ENCODE data around the gene SUFU. TPM values are rescaled to one million over a fixed set of nuclear protein-coding genes. Genes with fewer than 3 reads are reported as not detected.

The SUFU gene
- total RNA-seq, 3 donors from 2014 or later (not counting 1 experiment from before 2014, with no cell fraction given) = 8.2 to 13.0 (median 11.5) TPM

GRCh38 chr10:102668326-102669107 is 164.7 kb downstream of the SUFU start:
- Histone ChIP-seq H3K36me3 (ENCODE audit: control insufficient read depth, insufficient read depth, low read length) (no peaks in the 10 kb centered on the region), H3K27ac (ENCODE audit: low read length) (no peak overlapping the region), H3K4me3 (ENCODE audit: low read length) (no peak overlapping the region), H3K4me1 (ENCODE audit: control insufficient read depth, insufficient read depth, low read length) (peaks cover 12% of the 10 kb centered on the region), H3K9me3 (ENCODE audit: control insufficient read depth, insufficient read depth, low read length) (no peaks in the 10 kb centered on the region), H3K27me3 (ENCODE audit: control insufficient read depth, insufficient read depth, low read length) (no peaks in the 10 kb centered on the region)
- H3K27ac Mint-ChIP-seq = peak overlapping the region in 1 of 2 donors; percentile 22
- no peak for ATAC-seq
- intact Hi-C loops (cut with micrococcal nuclease) = no loop called here
- H3K4me3 Mint-ChIP-seq = no peak overlapping the region
- no peaks in the 10 kb centered on the region for H3K9me3 Mint-ChIP-seq
- H3K36me3 Mint-ChIP-seq = no peaks in the 10 kb centered on the region
- WGBS (ENCODE audit: insufficient coverage) = 91% methylated on average over 9 of the region's 10 CpGs
- TF ChIP-seq, protein P1, sequence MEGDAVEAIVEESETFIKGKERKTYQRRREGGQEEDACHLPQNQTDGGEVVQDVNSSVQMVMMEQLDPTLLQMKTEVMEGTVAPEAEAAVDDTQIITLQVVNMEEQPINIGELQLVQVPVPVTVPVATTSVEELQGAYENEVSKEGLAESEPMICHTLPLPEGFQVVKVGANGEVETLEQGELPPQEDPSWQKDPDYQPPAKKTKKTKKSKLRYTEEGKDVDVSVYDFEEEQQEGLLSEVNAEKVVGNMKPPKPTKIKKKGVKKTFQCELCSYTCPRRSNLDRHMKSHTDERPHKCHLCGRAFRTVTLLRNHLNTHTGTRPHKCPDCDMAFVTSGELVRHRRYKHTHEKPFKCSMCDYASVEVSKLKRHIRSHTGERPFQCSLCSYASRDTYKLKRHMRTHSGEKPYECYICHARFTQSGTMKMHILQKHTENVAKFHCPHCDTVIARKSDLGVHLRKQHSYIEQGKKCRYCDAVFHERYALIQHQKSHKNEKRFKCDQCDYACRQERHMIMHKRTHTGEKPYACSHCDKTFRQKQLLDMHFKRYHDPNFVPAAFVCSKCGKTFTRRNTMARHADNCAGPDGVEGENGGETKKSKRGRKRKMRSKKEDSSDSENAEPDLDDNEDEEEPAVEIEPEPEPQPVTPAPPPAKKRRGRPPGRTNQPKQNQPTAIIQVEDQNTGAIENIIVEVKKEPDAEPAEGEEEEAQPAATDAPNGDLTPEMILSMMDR (IDR thresholded peaks at IDR 0.05) = no peak
- DNase-seq = peak in 1 of 2 donors; percentile 31
- peaks cover 2 to 15% of the 10 kb centered on the region in 2 donors for H3K4me1 Mint-ChIP-seq
- no peaks in the 10 kb centered on the region for H3K27me3 Mint-ChIP-seq (ENCODE audit: low read depth in 2 of 2)

DNA sequence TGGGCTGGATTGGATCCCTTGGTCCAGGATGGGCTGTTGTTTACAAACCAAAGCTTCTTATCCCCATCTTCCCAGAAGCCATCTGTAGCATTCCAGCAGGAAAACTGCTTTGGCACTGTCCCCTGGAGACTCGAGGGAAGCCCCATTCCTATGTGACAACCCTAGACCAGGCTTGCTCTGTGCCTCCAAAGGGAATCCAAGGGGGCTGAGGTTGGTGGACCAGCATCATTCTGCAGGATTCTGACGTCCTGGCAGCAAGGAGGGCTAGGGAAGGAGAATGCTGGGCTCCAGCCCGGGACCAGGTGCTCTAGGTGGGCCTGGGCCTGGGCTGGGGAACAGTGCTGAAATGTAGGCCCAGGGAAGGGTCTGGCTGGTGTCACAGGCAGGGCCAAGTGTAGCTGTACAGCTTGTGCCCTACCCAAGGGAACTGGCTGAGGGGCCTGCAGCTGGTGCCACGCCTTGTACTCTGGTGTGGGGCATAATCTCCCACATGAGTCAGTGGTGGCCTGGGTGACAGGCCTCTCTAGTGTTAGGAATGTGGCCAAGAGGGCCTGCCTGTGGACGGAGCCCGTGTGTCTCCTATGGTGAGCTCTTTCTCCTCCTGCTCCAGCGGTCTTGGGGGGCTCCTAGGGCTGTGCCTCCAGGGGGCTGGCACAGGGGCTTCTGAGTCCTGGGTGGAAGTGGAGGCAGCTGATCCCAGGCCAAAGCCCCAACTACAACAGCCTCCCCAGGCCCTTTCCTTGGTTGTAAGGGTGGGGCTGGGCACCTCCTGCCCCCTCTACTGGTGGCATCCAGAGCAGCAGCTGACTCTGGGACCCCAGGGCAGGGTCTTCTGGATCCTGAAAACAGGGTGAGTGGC is 165.7 kb downstream of the SUFU start:
- H3K9me3 Mint-ChIP-seq = no peaks in the 10 kb centered on the region
- WGBS (ENCODE audit: insufficient coverage) = 86% methylated on average over 6 of the region's 7 CpGs
- H3K27me3 Mint-ChIP-seq (ENCODE audit: low read depth in 2 of 2) = no peaks in the 10 kb centered on the region
- H3K36me3 ChIP-seq (ENCODE audit: control insufficient read depth, insufficient read depth, low read length) = no peaks in the 10 kb centered on the region
- TF ChIP-seq, protein P1 (IDR thresholded peaks at IDR 0.05) = peak; percentile 45
- peaks cover 21% of the 10 kb centered on the region for H3K4me1 ChIP-seq (ENCODE audit: control insufficient read depth, insufficient read depth, low read length)
- no peaks in the 10 kb centered on the region for H3K36me3 Mint-ChIP-seq
- no peak overlapping the region for H3K4me3 ChIP-seq (ENCODE audit: low read length)
- H3K4me1 Mint-ChIP-seq = peaks cover 11 to 24% of the 10 kb centered on the region in 2 donors
- H3K9me3 ChIP-seq (ENCODE audit: control insufficient read depth, insufficient read depth, low read length) = no peaks in the 10 kb centered on the region
- H3K27ac ChIP-seq (ENCODE audit: low read length) = no peak overlapping the region
- no peaks in the 10 kb centered on the region for H3K27me3 ChIP-seq (ENCODE audit: control insufficient read depth, insufficient read depth, low read length)
- peak overlapping the region in 1 of 2 donors; percentile 64 for H3K27ac Mint-ChIP-seq
- no peak overlapping the region for H3K4me3 Mint-ChIP-seq
- intact Hi-C loops (cut with micrococcal nuclease) = no loop called here
- ATAC-seq (peak in 1 of 3 donors; percentile 33), DNase-seq (peak in 1 of 2 donors; percentile 43)

DNA sequence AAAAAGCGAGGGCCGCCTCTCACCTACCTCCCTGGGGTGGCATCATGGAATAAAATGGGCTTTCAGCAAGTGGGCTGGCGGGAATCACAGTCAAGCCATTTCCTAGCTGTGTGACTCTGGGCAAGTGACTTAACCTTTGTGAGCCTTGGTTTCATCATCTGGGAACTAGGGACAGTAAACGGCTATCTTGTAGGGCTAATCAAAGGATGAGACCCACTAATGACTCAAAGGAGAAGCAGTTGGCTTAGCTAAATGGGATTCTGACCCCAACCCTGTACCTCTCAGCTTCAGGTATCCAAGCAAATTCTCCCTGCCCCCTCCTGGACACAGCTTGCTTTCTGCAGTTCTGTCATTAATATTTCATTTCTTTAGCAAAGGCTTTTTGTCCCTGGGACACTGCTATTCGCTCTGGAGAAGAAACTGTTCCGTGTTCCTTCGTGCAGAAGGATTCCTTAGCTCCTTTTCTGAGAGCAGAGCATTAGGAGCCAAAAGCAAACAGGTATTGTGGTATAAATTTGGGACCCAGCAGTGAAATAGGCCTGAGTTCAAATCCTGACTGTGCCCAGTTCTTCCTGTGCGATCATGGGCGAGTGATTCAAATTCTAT is 166.4 kb downstream of the SUFU start:
- H3K27me3 Mint-ChIP-seq (ENCODE audit: low read depth in 2 of 2) = no peaks in the 10 kb centered on the region
- ATAC-seq (no peak), DNase-seq (no peak)
- WGBS (ENCODE audit: insufficient coverage) = 91% methylated on average over 9 of the region's 9 CpGs
- no peaks in the 10 kb centered on the region for H3K27me3 ChIP-seq (ENCODE audit: control insufficient read depth, insufficient read depth, low read length)
- H3K4me1 ChIP-seq (ENCODE audit: control insufficient read depth, insufficient read depth, low read length) = peaks cover 29% of the 10 kb centered on the region
- H3K27ac ChIP-seq (ENCODE audit: low read length) = no peak overlapping the region
- no peak overlapping the region for H3K4me3 ChIP-seq (ENCODE audit: low read length)
- no peaks in the 10 kb centered on the region for H3K36me3 ChIP-seq (ENCODE audit: control insufficient read depth, insufficient read depth, low read length)
- H3K9me3 Mint-ChIP-seq = no peaks in the 10 kb centered on the region
- no peak overlapping the region for H3K4me3 Mint-ChIP-seq
- intact Hi-C loops (cut with micrococcal nuclease) = no loop called here
- no peaks in the 10 kb centered on the region for H3K9me3 ChIP-seq (ENCODE audit: control insufficient read depth, insufficient read depth, low read length)
- TF ChIP-seq, protein P1 (IDR thresholded peaks at IDR 0.05) = peak; percentile 1
- peaks cover 18 to 31% of the 10 kb centered on the region in 2 donors for H3K4me1 Mint-ChIP-seq
- H3K27ac Mint-ChIP-seq = peak overlapping the region in 1 of 2 donors; percentile 64
- H3K36me3 Mint-ChIP-seq = no peaks in the 10 kb centered on the region
